Measurements from ENCODE around the gene NPRL2. TPM values are rescaled to one million over a fixed set of nuclear protein-coding genes. Genes with fewer than 3 reads are reported as not detected.

NPRL2 gene
- 17.9 and 20.2 TPM in 2 replicates for total RNA-seq (2014; rRNA removed; shearing (Covaris generic))
- 22.9 and 28.9 TPM in 2 replicates for polyA plus RNA-seq (2016; fragmentation: Nextera tagmentation; extraction: Ambion mirVana)

DNA sequence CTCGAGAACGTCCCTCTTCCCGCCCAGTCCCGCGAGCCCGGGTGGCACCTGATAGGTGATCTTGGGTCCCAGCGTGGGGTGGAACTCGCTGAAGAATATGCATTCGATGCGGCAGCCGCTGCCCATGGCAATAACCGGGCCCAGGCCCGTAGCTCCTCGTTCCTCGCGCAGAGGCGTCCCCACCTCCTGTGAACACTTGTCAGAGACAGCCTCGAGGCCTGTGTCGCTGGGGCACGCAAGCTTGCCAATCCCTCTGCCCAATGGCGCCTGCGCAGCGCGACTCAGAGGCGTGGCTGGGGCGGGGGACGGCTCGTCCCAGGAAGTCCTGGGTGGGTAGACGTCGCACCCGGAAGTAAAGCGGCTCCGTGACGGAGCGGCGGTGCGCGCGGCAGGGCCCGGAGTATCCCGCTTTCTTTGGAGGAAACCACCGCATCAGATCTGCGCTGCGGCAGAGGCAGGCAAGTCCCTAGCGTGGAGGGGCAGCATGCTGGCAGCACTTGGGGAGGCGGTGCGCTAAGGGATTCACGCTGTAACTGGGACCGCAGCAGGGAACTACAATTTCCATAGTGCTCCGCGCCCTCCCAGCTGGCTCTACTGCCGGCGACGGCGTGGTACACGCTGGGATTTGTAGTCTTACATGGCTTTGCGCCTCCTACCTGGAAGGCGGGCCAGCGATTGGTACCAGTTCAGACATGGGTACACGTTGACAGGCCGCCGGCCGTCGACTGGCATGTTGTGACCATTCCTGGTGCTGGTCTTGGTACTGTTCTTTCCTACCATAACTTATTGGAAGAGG is at the start of gene NPRL2, which contains the start of gene CYB561D2:
TSS of gene NPRL2 (minus strand) at position 249 of the 796 bp plus-strand sequence. CDS start at position 126, 123 bp downstream.
TSS of gene CYB561D2 (plus strand) at position 336 of the 796 bp plus-strand sequence. CDS start 572 bp downstream, outside the sequence.
- Histone ChIP-seq H3K4me1 (ENCODE audit: insufficient read depth) (peaks cover 23% of the 10 kb centered on the region), H3K79me2 (ENCODE audit: insufficient read depth) (peaks cover 62% of the 10 kb centered on the region)

DNA sequence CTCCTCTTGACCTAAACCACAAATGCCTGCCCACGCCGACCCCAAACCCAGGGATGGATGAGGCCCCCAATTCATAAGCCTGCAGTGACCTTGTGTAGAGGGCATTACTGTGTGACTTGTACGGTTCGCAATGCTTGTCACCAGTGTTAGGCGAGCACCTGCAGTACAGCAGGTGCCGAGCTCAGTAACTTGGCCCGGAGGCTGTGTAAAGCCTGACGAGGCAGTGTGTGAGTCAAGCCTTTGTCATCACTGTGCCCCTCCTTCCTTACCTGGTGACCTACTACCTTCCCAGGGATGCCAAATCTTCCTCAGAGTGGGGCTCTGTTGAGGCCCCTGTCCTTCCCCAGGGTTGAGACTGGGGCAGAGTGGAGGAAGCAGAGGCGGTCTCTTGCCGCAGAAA is 45.9 kb upstream of the NPRL2 start:
- 75 to 76% methylated on average over 10 of the region's 10 CpGs for WGBS, 2 experiments (ENCODE audit: low coverage in 1 of 2, low lambda C conversion rate in 2 of 2, missing lambda C conversion rate in 2 of 2)
- Histone ChIP-seq H3K4me3 (no peak overlapping the region), H3K36me3 (ENCODE audit: low read depth) (no peaks in the 10 kb centered on the region), H3K4me2 (ENCODE audit: unreplicated experiment) (no peak overlapping the region), H3K79me2 (ENCODE audit: insufficient read depth) (no peaks in the 10 kb centered on the region), H2AFZ (no peak overlapping the region), H4K20me1 (ENCODE audit: insufficient read depth) (no peaks in the 10 kb centered on the region), H3K27me3 (replicated peaks; ENCODE audit: insufficient read depth) (peaks cover 10% of the 10 kb centered on the region), H3K27ac (no peak overlapping the region), H3K9me2 (ENCODE audit: insufficient read depth) (no peaks in the 10 kb centered on the region), H3K4me1 (ENCODE audit: insufficient read depth) (no peaks in the 10 kb centered on the region), H3K9ac (no peak overlapping the region), H3K9me3 (ENCODE audit: low read depth) (no peaks in the 10 kb centered on the region), H3F3A (ENCODE audit: insufficient read depth) (no peaks in the 10 kb centered on the region)
- in situ Hi-C loops (cut with MboI) = no loop called here
- DNase-seq = no peak
- no peak for TF ChIP-seq EZH2phosphoT487 (IDR thresholded peaks at IDR 0.05; ENCODE audit: insufficient read depth, low read depth)
- no peak for TF ChIP-seq EZH2 (IDR thresholded peaks at IDR 0.05; ENCODE audit: insufficient read depth, poor library complexity, severe bottlenecking)

More for the DNA sequence above, at the start of gene NPRL2, which contains the start of gene CYB561D2:
- Histone ChIP-seq H3K9me3 (ENCODE audit: low read depth) (no peaks in the 10 kb centered on the region), H3K27me3 (replicated peaks; ENCODE audit: insufficient read depth) (no peaks in the 10 kb centered on the region), H3F3A (ENCODE audit: insufficient read depth) (0 out of 2 replicates have a peak, but pooled peaks cover 17% of the 10 kb centered on the region), H3K9me2 (ENCODE audit: insufficient read depth) (no peaks in the 10 kb centered on the region), H3K4me2 (ENCODE audit: unreplicated experiment) (peak within 1 kb of the TSS; percentile 98), H4K20me1 (ENCODE audit: insufficient read depth) (no peaks in the 10 kb centered on the region), H3K27ac (peak within 1 kb of the TSS; percentile 67), H3K9ac (peak within 1 kb of the TSS; percentile 82), H3K36me3 (ENCODE audit: low read depth) (peaks cover 7% of the 10 kb centered on the region; the same call in 1 of the 2 replicates), H2AFZ (peak within 1 kb of the TSS; percentile 93), H3K4me3 (peak within 1 kb of the TSS; percentile 90)
- no peak for TF ChIP-seq EZH2phosphoT487 (IDR thresholded peaks at IDR 0.05; ENCODE audit: insufficient read depth, low read depth)
- no peak for TF ChIP-seq EZH2 (IDR thresholded peaks at IDR 0.05; ENCODE audit: insufficient read depth, poor library complexity, severe bottlenecking)
- DNase-seq = peak; percentile 94
- in situ Hi-C loops (cut with MboI) = no loop called here
- 1% methylated on average over 60 of the region's 64 CpGs for WGBS, 2 experiments (ENCODE audit: low coverage in 1 of 2, low lambda C conversion rate in 2 of 2, missing lambda C conversion rate in 2 of 2)

DNA sequence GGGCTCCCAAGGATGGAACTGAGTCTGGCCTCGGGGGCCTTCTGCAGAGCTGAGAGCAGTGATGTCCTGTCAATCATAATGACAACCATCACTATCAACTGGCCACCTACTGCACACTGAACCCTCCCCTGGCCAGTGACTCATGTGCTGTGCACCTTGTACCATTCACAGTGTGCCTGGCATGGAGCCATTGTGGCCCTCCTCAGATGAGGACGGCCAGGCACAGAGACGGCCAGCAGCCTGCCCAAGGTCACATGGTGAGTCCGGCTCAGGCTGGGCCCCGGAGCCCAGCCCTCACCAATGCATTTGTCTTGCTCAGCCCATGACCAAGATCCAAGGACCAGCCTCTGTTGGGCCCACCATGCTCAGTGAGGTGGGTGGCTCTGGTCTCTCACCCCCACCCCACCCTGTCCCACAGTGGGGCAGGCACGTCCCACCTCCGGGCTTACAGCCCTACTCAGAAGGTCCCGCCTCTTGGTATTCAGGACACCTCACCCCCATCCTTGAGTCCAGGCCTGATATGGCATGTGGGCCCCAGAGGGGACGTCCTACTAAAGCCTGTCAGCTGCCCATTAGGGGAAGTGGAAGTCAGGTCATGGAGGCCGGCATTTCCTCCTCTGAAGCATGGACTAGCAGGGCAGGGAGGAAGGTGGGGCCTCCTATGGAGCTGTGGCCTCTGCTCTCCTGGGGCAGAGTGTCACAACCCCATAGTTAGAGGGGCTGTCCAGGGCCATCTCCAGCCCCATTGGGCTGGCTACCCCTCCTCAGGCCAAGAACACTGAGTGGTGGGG is 44.7 kb upstream of the NPRL2 start:
- in situ Hi-C loops (cut with MboI) = no loop called here

DNA sequence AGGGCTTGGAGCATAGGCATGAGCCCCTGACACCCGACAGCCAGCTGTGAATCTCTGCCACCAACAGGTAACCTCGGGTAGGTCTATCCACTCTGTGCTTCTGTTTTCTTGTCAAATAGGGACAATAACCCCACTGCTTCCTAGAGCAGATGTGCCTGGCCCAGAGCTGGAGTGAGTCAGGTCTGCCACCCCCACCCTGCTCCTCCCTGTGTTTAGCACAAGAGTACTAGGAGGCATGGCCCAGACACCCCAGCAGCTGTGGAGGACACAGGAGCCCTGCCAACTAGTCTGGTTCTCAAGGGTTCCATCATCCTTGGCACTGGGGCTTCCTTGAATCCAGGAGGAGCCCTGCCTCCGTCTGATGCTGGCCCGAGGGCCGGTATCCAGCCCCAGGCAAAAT is 42.5 kb upstream of the NPRL2 start:
- Histone ChIP-seq H3K27me3 (replicated peaks; ENCODE audit: insufficient read depth) (peaks cover 11% of the 10 kb centered on the region; the same call in 1 of the 2 replicates), H3K4me1 (ENCODE audit: insufficient read depth) (no peaks in the 10 kb centered on the region), H3K4me3 (no peak overlapping the region), H3F3A (ENCODE audit: insufficient read depth) (no peaks in the 10 kb centered on the region), H3K9ac (no peak overlapping the region), H3K27ac (no peak overlapping the region), H4K20me1 (ENCODE audit: insufficient read depth) (no peaks in the 10 kb centered on the region), H3K36me3 (ENCODE audit: low read depth) (no peaks in the 10 kb centered on the region), H2AFZ (no peak overlapping the region), H3K9me2 (ENCODE audit: insufficient read depth) (no peaks in the 10 kb centered on the region), H3K79me2 (ENCODE audit: insufficient read depth) (no peaks in the 10 kb centered on the region), H3K9me3 (ENCODE audit: low read depth) (no peaks in the 10 kb centered on the region), H3K4me2 (ENCODE audit: unreplicated experiment) (no peak overlapping the region)
- in situ Hi-C loops (cut with MboI) = no loop called here
- DNase-seq = peak; percentile 13
- TF ChIP-seq EZH2phosphoT487 (IDR thresholded peaks at IDR 0.05; ENCODE audit: insufficient read depth, low read depth) = no peak
- TF ChIP-seq EZH2 (IDR thresholded peaks at IDR 0.05; ENCODE audit: insufficient read depth, poor library complexity, severe bottlenecking) = no peak
- 21 to 25% methylated on average over 5 of the region's 5 CpGs for WGBS, 2 experiments (ENCODE audit: low coverage in 1 of 2, low lambda C conversion rate in 2 of 2, missing lambda C conversion rate in 2 of 2)

More for the DNA sequence above, 44.7 kb upstream of the NPRL2 start:
- Histone ChIP-seq H3K4me1 (ENCODE audit: insufficient read depth) (no peaks in the 10 kb centered on the region), H3F3A (ENCODE audit: insufficient read depth) (no peaks in the 10 kb centered on the region), H3K9ac (no peak overlapping the region), H3K9me3 (ENCODE audit: low read depth) (no peaks in the 10 kb centered on the region), H3K4me2 (ENCODE audit: unreplicated experiment) (no peak overlapping the region), H3K4me3 (no peak overlapping the region), H4K20me1 (ENCODE audit: insufficient read depth) (no peaks in the 10 kb centered on the region), H3K79me2 (ENCODE audit: insufficient read depth) (no peaks in the 10 kb centered on the region), H3K27ac (no peak overlapping the region), H3K36me3 (ENCODE audit: low read depth) (no peaks in the 10 kb centered on the region), H3K9me2 (ENCODE audit: insufficient read depth) (no peaks in the 10 kb centered on the region), H2AFZ (no peak overlapping the region), H3K27me3 (replicated peaks; ENCODE audit: insufficient read depth) (peaks cover 7% of the 10 kb centered on the region; the same call in 1 of the 2 replicates)
- no peak for DNase-seq
- 62 to 71% methylated on average over 9 to 10 of the region's 10 CpGs for WGBS, 2 experiments (ENCODE audit: low coverage in 1 of 2, low lambda C conversion rate in 2 of 2, missing lambda C conversion rate in 2 of 2)
- TF ChIP-seq EZH2 (IDR thresholded peaks at IDR 0.05; ENCODE audit: insufficient read depth, poor library complexity, severe bottlenecking) (no peak), EZH2phosphoT487 (IDR thresholded peaks at IDR 0.05; ENCODE audit: insufficient read depth, low read depth) (no peak)
